Liver (tissue), 3 donors: ENCODE measurements around the gene CDK8.

Experiments
- ATF3 ChIP-seq: IDR thresholded peaks from 2 replicates; pipeline ENCODE4 v1.6.1; 2016; ENCODE audit warnings: antibody characterized with exemption
- CTCF ChIP-seq: fragments of 150-350 bp; IDR thresholded peaks from 2 replicates; pipeline ENCODE4 v1.5.1; 2017; ENCODE audit warnings: improper control_type of control experiment, low read depth, low read length; ENCODE audit not compliant: missing input control
- EGR1 ChIP-seq, 2 donors: IDR thresholded peaks; 2 replicates each; pipeline ENCODE4 v1.6.1; 2016 to 2018; ENCODE audit warnings: antibody characterized with exemption in 2 of 2, low read depth in 2 of 2
- GABPA ChIP-seq, 2 donors: IDR thresholded peaks in 1 of 2; conservative IDR thresholded peaks in 1 of 2; 2 replicates each; pipeline ENCODE4 v1.6.1; 2016; ENCODE audit warnings: antibody characterized with exemption in 2 of 2, mild to moderate bottlenecking in 1 of 2, moderate library complexity in 1 of 2
- HNF4A ChIP-seq, 2 donors: conservative IDR thresholded peaks; 2 replicates each; pipeline ENCODE4 v1.6.1; 2016; ENCODE audit warnings: antibody characterized with exemption in 2 of 2, mild to moderate bottlenecking in 2 of 2
- HNF4G ChIP-seq: IDR thresholded peaks from 2 replicates; pipeline ENCODE4 v1.6.1; 2016; ENCODE audit warnings: antibody characterized with exemption
- MAX ChIP-seq: IDR thresholded peaks from 2 replicates; pipeline ENCODE4 v1.6.1; 2016; ENCODE audit warnings: antibody characterized with exemption
- NR2F2 ChIP-seq: IDR thresholded peaks from 2 replicates; pipeline ENCODE4 v1.6.1; 2016; ENCODE audit warnings: antibody characterized with exemption
- RAD21 ChIP-seq, 2 donors: IDR thresholded peaks; 2 replicates each; pipeline ENCODE4 v1.6.1; 2016; ENCODE audit warnings: antibody characterized with exemption in 2 of 2, mild to moderate bottlenecking in 2 of 2
- REST ChIP-seq: IDR thresholded peaks from 2 replicates; pipeline ENCODE4 v1.6.1; 2016; ENCODE audit warnings: antibody characterized with exemption, mild to moderate bottlenecking
- RXRA ChIP-seq, 2 donors: IDR thresholded peaks; 2 replicates each; pipeline ENCODE4 v1.6.1; 2017 to 2018; ENCODE audit warnings: antibody characterized with exemption in 2 of 2, mild to moderate bottlenecking in 1 of 2
- SP1 ChIP-seq: IDR thresholded peaks from 2 replicates; pipeline ENCODE4 v1.6.1; 2018; ENCODE audit warnings: antibody characterized with exemption, mild to moderate bottlenecking
- YY1 ChIP-seq: IDR thresholded peaks from 2 replicates; pipeline ENCODE4 v1.6.1; 2016; ENCODE audit warnings: antibody characterized with exemption, mild to moderate bottlenecking
- ZBTB33 ChIP-seq: IDR thresholded peaks from 2 replicates; pipeline ENCODE4 v1.6.1; 2016; ENCODE audit warnings: antibody characterized with exemption
- donor health status: healthy.
- donor health status: healthy.

- TF ChIP-seq MAX (no peak), CTCF (no peak), HNF4G (no peak), NR2F2 (no peak), SP1 (no peak), RAD21 (IDR thresholded peaks at IDR 0.05) (no peak), ATF3 (no peak), HNF4A (conservative IDR thresholded peaks at IDR 0.05) (no peak), ZBTB33 (no peak), RXRA (IDR thresholded peaks at IDR 0.05) (no peak), GABPA (IDR thresholded peaks at IDR 0.05 in 1 of 2, conservative IDR thresholded peaks at IDR 0.05 in 1 of 2) (no peak), EGR1 (IDR thresholded peaks at IDR 0.05; ENCODE audit: low read depth in 2 of 2) (no peak), YY1 (no peak), REST (no peak)
Measured at GRCh38 chr13:26247608-26248007, 6.3 kb upstream of the CDK8 start.
